MCF 10A (cell line): ENCODE results near the gene TRAPPC6A. TPM values are rescaled to one million over a fixed set of nuclear protein-coding genes. Genes with fewer than 3 reads are reported as not detected.

Experiments
- BruUV-seq: library from RNA; stranded (reverse); fragments of 400-500 nt; replicated peaks from 2 replicates; lab custom pipeline; 2021; lab: Mats Ljungman, UMichigan
- CTCF ChIA-PET: fragments of 300-600 bp; sonication (Branson Sonifier 250); formaldehyde crosslinking; extraction: SDS; loops from one replicate; lab custom pipeline; 2021; ENCODE audit warnings: antibody characterized with exemption, inconsistent platforms; lab: Yijun Ruan, JAX
- POLR2A ChIA-PET: fragments of 300-600, 350-650 bp; sonication (Branson Sonifier 250); formaldehyde crosslinking; extraction: SDS; loops from one replicate; lab custom pipeline; 2020; ENCODE audit warnings: antibody characterized with exemption, inconsistent platforms; lab: Yijun Ruan, JAX
- DNase-seq: peaks from one replicate; pipeline ENCODE4 v3.0.0-alpha.2; 2018; ENCODE audit not compliant: unreplicated experiment
- H3K27ac Mint-ChIP-seq: one replicate; pipeline ENCODE4 v1.8.0; 2022; ENCODE audit warnings: mild to moderate bottlenecking, low read depth, mixed read lengths; ENCODE audit not compliant: unreplicated experiment
- H3K27me3 Mint-ChIP-seq: one replicate; pipeline ENCODE4 v1.8.0; 2022; ENCODE audit warnings: mixed read lengths; ENCODE audit not compliant: insufficient read depth, unreplicated experiment
- H3K36me3 Mint-ChIP-seq: one replicate; pipeline ENCODE4 v1.8.0; 2022; ENCODE audit warnings: mild to moderate bottlenecking, moderate library complexity, mixed read lengths; ENCODE audit not compliant: insufficient read depth, unreplicated experiment
- H3K4me1 Mint-ChIP-seq: one replicate; pipeline ENCODE4 v1.8.0; 2022; ENCODE audit warnings: mixed read lengths; ENCODE audit not compliant: insufficient read depth, unreplicated experiment
- H3K4me3 Mint-ChIP-seq: one replicate; pipeline ENCODE4 v1.8.0; 2022; ENCODE audit warnings: mild to moderate bottlenecking, moderate library complexity, mixed read lengths; ENCODE audit not compliant: unreplicated experiment
- H3K9me3 Mint-ChIP-seq: one replicate; pipeline ENCODE4 v1.8.0; 2022; ENCODE audit warnings: mixed read lengths; ENCODE audit not compliant: unreplicated experiment
- intact Hi-C: fragments of 100-400 bp; cut with micrococcal nuclease; formaldehyde crosslinking; loops from 2 replicates; pipeline ENCODE4 v1.14.1; 2022
- total RNA-seq: library from RNA; stranded (reverse); gene quantifications from 2 replicates; pipeline ENCODE4 v1.2.3, GENCODE V29; 2022
- TF ChIP-seq, protein P1 (sequence below): fragments of 200-600 bp; IDR thresholded peaks from one replicate; pipeline ENCODE4 v1.8.0; 2022; ENCODE audit warnings: antibody characterized with exemption, mild to moderate bottlenecking; ENCODE audit not compliant: unreplicated experiment

Gene TRAPPC6A
- total RNA-seq, 1 experiment from 2014 or later, result 14.4 TPM

DNA sequence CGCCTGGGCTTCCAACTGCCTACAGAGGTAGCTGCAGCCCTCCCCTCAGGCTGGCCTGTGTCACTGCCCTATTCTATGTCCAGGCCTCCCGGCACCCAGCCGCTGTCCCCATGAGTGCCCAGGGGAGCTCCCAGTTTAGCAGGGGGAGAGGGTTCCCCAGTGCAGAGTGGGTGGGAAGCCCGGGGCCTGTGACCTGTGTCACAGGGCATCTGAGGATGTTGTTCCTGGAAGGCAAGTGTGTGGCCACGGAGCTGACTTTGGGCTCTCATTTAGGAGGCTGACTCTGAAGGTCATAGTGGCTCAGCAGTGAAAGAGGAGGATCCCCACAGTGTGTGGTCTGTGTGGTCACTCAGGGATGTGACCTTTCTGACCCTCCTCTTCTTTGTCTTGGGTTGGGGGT, 59.9 kb downstream of the TRAPPC6A start:
- no peak for DNase-seq
- H3K27ac Mint-ChIP-seq, result no peak overlapping the region
- ChIA-PET POLR2A (interaction anchor here (0.6 kb wide), 1 partner anchor 20 kb away, joined by 3 read pairs; no protein-coding TSS in a partner anchor), CTCF (no interaction called here)
- TF ChIP-seq, protein P1, sequence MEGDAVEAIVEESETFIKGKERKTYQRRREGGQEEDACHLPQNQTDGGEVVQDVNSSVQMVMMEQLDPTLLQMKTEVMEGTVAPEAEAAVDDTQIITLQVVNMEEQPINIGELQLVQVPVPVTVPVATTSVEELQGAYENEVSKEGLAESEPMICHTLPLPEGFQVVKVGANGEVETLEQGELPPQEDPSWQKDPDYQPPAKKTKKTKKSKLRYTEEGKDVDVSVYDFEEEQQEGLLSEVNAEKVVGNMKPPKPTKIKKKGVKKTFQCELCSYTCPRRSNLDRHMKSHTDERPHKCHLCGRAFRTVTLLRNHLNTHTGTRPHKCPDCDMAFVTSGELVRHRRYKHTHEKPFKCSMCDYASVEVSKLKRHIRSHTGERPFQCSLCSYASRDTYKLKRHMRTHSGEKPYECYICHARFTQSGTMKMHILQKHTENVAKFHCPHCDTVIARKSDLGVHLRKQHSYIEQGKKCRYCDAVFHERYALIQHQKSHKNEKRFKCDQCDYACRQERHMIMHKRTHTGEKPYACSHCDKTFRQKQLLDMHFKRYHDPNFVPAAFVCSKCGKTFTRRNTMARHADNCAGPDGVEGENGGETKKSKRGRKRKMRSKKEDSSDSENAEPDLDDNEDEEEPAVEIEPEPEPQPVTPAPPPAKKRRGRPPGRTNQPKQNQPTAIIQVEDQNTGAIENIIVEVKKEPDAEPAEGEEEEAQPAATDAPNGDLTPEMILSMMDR, result no peak
- H3K4me1 Mint-ChIP-seq, result no peaks in the 10 kb centered on the region
- no peaks in the 10 kb centered on the region for H3K27me3 Mint-ChIP-seq
- no peaks in the 10 kb centered on the region for H3K9me3 Mint-ChIP-seq
- no TSS peak for BruUV-seq
- intact Hi-C loops, result no loop called here
- H3K36me3 Mint-ChIP-seq, result no peaks in the 10 kb centered on the region
- no peak overlapping the region for H3K4me3 Mint-ChIP-seq

DNA sequence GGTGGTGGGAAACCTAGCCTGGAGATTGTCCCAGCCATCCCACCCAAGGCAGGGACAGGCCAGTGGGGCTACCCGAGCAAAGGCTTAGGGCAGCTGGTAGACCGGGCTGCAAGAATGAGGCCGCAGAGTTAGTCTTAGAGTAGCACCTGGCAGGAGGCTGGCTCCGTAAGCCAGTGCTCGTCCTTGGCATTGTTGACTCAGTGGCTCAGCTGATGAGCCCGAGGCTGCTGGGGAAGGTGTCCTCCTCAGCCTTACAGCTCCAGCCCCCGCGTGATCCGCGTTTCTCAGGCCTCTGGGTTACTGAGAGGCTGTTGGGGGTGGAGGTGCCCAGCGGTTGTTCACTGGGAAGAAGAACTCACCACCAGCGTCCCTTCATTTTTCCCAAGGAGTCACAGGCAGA, 60.4 kb downstream of the TRAPPC6A start:
- Mint-ChIP-seq H3K27ac (no peak overlapping the region), H3K36me3 (no peaks in the 10 kb centered on the region), H3K4me3 (no peak overlapping the region), H3K9me3 (no peaks in the 10 kb centered on the region), H3K4me1 (no peaks in the 10 kb centered on the region), H3K27me3 (no peaks in the 10 kb centered on the region)
- CTCF ChIA-PET, result no interaction called here
- intact Hi-C loops, result no loop called here
- TF ChIP-seq, protein P1, result no peak
- BruUV-seq, result no TSS peak
- POLR2A ChIA-PET, result interaction anchor here (0.6 to 0.7 kb wide), 2 partner anchors 19 to 179 kb away, joined by 3 read pairs; no protein-coding TSS in a partner anchor
- no peak for DNase-seq

DNA sequence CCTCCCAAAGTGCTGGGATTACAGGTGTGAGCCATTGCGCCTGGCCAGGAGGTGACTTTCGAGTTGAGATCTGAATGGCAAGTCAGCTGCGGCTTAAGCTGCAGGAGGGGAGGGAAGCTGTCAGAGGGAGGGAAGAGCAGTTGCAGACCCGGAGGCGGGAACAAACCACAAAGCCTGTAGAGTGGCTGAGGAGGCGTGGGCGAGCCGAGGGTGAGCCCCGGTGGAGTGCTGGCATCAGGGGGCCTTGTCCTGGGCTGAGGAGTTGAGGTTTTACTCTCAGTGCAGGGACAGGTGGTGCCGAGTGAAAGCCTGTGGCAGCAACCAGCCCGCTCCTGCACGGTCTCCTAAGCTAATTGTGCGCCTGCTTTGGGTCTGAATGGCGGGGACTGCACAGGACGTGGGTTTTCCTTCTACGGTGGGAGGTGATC, 60.9 kb downstream of the TRAPPC6A start:
- no peak overlapping the region for H3K27ac Mint-ChIP-seq
- H3K9me3 Mint-ChIP-seq, result no peaks in the 10 kb centered on the region
- no peaks in the 10 kb centered on the region for H3K27me3 Mint-ChIP-seq
- ChIA-PET CTCF (no interaction called here), POLR2A (interaction anchor here (0.7 kb wide), 1 partner anchor 180 kb away, joined by 3 read pairs; no protein-coding TSS in a partner anchor)
- DNase-seq, result no peak
- BruUV-seq, result no TSS peak
- no peaks in the 10 kb centered on the region for H3K36me3 Mint-ChIP-seq
- intact Hi-C loops, result no loop called here
- TF ChIP-seq, protein P1, result no peak
- H3K4me3 Mint-ChIP-seq, result no peak overlapping the region
- H3K4me1 Mint-ChIP-seq, result no peaks in the 10 kb centered on the region

DNA sequence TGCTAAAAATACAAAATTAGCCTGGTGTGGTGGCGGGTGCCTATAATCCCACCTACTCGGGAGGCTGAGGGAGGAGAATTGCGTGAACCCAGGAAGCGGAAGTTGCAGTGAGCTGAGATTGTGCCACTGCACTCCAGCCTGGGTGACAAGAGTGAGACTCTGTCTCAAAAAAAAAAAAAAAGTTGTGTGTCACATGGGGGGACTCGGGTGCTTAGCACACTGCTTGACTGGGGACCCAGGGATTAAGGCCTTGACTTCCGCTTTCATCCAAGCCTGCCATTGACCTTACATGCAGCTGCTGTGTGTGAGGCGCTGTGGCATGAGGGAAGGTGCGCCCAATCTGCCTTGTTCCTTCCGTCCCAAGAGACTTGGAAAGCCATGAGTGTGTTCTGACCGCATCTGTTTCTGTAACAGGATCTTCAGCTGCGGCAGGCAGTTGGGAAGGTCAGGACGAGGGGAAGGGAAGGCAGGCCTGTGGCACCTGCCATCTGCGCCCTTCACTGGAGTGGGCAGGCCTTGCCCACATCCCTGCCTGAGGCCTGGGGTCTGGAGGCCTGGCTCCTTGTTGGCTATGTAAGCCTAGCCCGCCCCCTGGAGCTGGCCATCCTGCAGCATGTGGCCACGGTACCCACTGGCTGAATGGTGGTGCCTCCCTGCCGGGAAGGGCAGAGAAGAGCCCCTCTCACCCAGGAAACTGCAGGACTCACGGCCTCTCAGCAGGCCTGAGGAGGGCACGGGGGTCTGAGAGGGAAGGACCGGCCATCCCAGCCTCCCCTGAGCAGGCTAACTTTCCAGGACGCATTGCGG, 62.0 kb downstream of the TRAPPC6A start:
- ChIA-PET CTCF (interaction anchor here (0.6 to 1.1 kb wide), 2 partner anchors 71 to 228 kb away, joined by 3 to 4 read pairs; no protein-coding TSS in a partner anchor), POLR2A (no interaction called here)
- no peaks in the 10 kb centered on the region for H3K4me1 Mint-ChIP-seq
- TF ChIP-seq, protein P1, result no peak
- no peaks in the 10 kb centered on the region for H3K9me3 Mint-ChIP-seq
- no peak overlapping the region for H3K4me3 Mint-ChIP-seq
- H3K27me3 Mint-ChIP-seq, result no peaks in the 10 kb centered on the region
- intact Hi-C loops, result no loop called here
- H3K27ac Mint-ChIP-seq, result no peak overlapping the region
- DNase-seq, result no peak
- BruUV-seq, result no TSS peak
- H3K36me3 Mint-ChIP-seq, result no peaks in the 10 kb centered on the region
